Stimulated activated CD4-positive, alpha-beta T cell treated with anti-CD3 and anti-CD28 coated beads, TNF-alpha, amount 100 ng/mL, for 1 hour (primary cell): ENCODE measurements around the gene ATG13.

Experiments used
- DNase-seq, 3 donors: peaks; one replicate each; pipeline ENCODE4 v3.0.0-alpha.2; 2020; ENCODE audit warnings: low read depth in 3 of 3, low spot score in 1 of 3

Gene ATG13

DNA sequence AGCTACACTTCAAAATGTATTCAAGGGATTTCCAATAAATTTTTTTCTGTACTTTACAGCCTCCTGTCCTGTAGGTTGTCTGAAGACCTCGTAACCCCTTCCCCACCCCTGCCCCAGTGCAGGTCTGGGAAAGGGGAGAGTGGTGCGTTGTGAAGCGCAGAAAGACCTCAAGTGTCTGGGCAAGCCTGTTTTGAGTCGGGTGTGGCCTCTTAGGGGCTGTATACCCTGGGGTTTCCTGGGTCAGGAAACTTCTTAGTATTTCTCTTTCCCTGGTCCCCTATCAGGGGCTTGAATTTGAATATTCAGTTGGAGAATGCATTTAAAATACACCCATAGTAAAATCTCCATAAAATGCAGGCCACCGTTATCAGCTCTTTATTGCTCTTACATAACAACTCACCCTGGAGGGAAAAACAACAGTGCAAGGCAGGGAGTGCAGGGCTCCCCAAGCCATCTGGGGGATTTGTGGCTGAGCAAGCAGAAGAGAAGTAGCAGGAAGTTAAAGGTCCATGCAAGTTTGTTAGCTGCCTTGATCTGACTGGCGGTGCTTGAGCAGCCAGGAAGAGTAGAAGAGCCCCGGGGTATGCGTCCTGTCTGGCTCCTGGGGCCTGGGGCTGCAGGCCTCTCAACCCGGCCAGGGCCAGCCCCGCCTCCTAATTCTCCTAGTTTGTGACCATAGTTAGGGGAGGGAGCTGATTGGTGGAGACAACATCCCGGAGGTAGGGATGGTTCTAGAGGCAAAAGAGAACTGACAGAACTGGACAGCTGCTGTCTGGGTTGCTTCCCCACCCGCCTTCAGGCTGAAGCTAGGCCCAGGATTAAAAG lies 57.3 kb downstream of the ATG13 start:
- no peak for DNase-seq

DNA sequence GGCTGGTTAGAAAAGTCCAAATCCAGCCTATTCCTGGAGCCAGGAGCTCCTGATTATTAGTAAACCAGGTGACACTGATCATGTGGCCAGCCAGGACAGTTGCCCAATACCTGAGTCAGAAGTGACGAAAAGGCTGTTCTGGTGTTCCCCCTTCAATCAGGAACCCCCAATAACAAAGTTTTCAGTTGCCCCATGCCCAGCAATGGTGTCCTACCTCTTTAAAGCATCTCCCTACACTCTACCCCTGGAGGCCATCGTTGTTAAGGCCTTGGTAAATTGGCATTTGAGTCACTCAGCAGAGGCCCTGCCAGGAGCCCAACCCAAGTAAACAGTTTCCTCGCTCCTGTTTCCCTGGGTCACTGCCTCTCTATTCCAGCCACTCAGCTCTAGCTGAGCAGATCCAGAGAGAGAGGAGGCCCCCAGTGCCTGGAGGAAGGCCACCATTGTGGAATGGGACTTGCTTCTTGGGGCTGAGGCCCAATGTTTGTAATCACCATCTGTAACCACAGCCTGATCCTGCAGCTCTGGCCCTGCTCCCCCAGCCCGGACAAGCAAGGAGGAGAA lies 58.0 kb downstream of the ATG13 start:
- no peak for DNase-seq

DNA sequence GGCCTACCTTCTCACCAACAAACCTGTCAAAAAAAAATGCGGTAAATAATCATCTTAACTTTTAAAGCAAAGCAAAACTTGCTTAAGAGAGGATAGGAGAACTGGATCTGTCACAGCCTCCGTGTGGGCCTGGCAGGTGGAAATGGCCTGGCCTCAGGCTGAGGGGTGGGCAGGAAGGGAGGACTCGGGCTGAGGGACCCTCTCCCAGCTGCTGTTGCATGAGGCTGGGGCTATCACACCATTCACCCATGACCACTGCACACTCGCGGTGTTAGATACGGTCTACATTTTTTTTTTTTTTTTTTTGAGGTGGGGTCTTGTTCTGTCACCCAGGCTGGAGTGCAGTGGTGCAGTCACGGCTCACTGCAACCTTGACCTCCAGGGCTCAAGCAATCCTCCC lies 58.6 kb downstream of the ATG13 start:
- no peak for DNase-seq

DNA sequence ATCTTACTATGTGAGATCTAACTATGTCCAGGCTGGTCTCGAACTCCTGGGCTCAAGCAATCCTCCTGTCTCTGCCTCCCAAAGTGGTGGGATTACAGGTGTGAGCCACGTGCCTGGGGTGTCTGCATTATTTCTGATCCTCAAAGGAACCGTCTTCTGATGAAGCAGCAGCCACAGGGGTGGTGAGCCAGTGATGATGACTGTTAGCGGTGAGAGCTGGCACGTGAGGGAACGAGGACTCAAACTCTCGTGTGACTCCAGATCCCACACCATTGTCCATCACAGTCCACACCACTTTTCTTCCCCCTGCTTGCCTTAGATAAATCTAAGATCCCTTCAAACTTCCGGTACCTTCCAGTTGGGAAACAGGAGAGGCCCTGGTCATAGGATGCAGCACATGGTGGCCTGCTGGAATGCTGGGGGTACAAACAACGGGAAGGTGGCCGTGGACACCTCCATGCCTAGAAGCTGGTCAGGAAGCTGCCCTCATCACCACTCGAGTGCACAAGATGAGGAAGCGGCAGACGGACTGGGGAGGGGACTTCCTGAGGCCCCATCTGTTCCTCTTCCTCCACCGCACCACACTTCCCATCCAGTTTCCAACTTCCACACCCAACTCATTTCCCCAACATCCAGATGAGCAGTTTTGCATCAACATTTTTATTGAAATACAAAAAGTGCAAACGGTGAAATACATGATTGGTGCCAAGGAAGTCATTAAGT lies 59.2 kb downstream of the ATG13 start:
- DNase-seq = no peak

DNA sequence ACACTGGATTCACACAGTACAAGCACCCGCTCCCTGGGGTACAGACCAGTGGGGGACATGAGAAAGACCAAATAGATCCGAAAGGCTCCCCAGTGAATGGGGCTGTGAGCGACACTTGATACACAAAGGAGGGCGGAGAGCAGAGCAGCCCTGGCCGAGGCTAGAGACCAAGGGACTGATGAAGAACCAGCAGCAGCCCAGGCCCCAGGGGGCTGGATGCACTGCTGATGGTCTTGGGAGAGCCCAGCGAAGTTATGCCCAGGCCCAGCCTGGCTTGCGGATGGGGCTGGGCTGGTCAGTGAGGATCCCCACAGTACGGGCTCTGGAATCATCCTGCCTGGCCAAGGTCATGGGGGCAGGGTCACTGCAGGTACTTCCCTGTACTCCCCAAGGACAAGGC lies 59.8 kb downstream of the ATG13 start:
- no peak for DNase-seq

DNA sequence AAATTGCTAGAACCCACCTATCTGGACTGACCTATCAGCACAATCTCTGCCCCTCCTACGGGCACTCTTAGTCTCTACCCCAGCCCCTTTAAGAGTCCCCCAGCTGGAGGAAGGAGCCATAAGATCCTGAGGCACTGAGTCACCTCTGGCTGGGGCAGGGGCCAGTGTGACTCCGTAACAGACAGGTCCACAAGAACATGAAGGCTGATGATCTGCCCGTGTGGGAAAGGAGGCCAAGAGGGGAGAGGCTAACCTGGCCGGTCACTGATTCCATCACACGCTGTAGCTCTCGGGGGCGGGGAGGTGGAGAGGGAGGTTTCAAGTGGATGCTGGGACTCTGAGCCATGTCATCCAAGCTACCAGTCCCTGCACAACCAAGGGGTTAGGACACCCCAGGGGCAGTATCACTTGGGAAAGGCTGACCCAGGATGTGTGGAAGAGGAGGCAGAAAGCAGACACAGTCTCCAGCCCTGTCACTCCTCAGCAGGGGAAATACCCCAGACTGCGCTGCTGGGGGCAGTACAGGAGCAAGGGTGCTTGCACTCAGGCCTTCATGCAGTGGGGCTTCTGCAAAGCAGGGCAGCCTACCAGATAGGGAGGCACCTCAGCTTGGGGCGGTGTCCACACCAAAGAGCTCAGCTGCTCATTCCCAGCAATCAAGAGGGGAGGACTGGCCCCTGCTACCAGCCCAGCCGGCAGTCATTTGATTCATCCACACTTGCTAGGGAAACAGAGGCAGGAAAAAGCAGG lies 60.8 kb downstream of the ATG13 start:
- DNase-seq = no peak

DNA sequence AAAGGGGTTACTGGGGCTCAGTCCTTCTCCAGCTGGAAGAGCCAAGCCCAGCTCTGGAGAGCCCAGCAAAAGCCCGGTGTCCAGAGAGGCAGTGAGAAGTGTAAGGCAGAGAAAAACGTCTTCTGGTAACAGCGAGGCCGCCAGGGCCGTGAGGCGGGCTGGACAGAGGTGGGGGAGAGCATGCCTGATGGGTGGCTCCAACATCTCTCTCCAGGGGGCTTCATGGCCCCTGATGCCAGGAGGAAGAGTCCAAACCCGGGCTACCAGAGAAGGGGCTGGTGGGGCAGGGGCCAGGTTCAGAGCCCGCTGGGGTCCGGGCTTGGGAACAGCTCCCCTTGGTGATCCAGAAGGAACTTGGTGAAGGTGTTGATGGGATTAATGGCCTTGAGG lies 61.4 kb downstream of the ATG13 start:
- no peak for DNase-seq

DNA sequence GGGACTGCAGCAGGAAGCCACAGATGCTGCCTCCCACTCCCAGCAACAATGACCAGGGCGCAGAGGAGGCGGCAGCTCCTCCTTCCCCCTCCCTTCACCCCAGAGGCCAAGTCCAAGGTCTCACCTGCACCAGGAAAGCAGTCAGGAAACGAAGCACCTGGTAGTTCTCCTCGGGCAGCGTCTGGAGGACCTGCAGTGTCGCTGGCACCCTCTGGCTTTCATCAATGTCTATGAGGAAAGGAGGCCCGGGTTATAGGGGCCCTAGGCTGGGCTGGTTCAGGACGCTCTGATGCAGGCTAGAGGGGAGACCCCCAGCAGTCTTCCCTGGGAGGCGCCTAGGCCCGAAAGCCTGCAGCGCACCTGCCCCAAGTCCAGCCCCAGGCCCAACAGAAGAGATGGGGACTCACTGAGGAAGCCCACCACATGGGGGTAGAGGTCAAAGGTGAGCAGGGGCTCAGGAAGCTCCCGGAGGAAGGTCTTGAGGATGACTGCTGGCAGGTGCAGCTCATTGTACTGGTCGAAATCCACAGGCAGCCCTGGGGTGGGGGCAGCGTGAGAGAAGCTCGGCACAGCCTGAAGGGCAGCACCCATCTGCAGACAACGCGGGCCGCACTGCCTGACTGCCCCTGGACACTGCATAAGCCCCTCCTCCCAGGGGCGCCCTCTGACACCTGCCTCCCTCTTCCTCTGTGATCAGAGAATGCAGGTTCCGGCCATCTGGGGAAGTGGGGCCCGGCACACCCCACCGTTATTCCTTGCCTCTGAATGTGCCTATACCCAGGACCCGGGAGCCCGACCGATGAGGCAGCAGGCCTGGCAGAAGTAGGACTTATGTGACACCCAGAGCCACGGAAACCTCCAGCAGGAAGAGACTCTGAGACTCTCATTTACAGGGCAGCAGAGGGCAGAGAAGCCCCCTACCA lies 62.1 kb downstream of the ATG13 start:
- no peak for DNase-seq

DNA sequence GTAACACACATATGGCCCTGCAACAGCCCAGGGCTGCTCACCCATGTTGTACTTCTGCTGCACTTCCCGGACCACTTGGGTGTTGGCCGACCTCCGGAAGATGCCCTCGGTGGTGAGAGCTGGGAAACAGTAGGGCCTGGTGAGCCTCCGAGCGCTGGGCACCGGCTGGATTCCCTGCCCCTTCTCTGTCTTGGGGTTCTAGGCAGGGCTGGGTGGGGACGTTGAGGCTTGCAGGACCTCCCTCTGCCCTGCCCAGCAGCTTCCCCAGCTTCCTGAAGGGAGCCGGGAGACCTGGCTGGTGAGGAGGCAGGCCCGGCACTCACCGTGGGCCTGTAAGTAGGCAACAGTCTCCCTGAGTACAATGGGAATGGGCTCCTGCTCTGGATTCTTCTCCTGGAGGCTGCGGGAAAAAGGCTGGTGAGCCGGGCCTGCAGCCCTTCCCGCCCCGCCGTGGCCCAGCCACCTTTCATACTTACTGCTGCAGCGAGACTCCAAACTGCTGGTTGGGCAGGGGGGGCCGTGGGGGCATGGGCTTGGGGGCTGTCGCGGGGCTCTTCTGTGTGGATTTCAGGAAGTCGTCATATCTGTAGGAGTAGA lies 62.9 kb downstream of the ATG13 start:
- DNase-seq = no peak

DNA sequence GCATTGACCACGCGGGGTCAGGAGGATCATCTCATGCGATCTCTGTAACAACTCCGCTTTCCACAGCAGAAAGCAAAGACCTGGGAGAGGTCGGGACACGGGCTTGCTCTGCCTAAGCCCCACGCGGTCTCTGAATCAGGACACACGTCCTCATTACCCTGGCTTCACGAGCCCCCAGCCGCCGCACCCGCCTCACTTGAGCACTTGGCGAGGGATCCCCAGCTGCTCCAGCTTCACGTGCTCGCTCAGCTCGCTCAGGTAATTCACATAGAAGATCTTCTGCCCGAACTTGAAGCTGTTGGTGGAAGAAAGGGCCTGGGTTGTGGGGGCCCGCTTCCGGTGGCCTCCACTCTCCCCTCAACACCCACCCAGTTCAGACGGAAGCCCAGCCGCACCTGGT lies 63.5 kb downstream of the ATG13 start:
- DNase-seq = no peak

DNA sequence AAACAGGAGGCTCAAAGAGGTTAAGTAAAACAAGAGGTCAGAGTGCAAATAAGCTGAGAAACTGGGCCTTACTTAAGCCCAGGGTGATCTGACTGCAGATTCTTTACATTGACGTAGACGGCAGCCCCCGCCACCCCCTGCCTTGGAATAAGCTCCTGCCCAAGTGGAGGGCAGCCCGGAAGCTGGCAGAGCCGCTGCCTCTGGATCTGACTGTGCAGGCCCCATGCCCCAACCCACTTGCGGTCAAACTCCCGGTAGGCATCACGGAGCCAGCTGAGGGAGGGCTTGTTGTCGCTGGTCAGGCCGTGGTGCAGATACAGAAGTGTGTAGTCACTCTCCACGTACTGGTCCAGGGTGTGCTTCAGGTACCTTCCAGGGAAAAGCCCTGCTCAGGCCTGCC lies 64.5 kb downstream of the ATG13 start:
- no peak for DNase-seq

DNA sequence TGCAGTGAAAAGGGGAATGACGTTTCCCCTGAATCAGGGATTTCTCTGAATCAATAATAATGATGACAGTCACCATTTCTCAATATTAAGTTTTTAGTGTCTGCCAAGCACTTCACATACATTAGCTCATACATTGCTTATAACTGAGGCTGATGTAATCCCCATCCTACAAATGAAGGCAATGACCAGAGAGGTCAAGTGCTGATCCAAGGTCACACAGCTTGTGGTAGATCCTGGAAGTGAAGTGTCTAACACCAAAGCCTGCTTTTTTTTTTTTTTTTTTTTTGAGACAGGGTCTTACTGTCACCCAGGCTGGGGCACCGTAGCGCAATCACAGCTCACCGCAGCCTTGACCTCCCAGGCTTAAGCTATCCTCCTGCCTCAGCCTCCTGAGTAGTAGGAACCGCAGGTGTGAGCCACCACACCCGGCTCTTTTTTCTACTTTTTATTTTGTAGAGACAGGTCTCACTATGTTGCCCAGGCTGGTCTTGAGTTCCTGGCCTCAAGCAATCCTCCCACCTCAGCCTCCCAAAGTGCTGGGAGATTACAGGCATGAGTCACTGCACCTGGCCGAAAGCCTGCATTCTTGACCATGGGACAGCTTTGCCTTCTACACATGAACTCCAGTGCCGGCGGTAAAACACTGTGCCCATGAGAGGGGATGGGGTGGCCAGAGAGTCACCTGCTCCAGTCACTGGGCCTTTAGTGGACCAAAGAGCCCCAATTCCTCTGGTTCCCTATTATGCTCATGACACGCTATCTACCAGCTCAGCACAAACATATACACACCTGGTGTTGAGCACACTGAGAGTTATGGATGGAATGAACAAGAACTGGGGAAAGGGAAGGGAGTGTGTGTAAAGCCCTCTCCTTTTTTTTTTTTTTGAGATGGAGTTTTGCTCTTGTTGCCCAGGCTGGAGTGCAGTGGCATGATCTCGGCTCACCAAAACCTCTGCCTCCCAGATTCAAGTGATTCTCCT lies 65.7 kb downstream of the ATG13 start:
- no peak for DNase-seq

DNA sequence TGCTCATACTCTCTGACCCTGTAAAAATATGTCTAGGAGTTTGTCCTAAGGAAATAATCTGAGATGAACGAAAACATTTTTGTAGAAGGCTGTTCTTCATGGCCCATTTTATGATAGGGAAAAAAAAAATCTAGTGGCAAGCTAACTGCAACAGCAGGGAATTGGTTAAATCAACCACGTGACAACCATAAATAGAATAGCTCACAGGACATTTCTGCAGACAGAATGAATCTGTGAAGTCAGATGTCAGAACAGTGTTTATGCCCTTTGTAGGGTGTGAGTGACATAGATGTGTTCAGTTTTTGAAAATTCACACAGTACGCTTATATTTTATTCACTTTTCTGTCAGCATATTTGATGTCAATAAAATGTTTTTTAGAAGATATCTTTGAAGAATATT lies 67.0 kb downstream of the ATG13 start:
- DNase-seq = no peak

DNA sequence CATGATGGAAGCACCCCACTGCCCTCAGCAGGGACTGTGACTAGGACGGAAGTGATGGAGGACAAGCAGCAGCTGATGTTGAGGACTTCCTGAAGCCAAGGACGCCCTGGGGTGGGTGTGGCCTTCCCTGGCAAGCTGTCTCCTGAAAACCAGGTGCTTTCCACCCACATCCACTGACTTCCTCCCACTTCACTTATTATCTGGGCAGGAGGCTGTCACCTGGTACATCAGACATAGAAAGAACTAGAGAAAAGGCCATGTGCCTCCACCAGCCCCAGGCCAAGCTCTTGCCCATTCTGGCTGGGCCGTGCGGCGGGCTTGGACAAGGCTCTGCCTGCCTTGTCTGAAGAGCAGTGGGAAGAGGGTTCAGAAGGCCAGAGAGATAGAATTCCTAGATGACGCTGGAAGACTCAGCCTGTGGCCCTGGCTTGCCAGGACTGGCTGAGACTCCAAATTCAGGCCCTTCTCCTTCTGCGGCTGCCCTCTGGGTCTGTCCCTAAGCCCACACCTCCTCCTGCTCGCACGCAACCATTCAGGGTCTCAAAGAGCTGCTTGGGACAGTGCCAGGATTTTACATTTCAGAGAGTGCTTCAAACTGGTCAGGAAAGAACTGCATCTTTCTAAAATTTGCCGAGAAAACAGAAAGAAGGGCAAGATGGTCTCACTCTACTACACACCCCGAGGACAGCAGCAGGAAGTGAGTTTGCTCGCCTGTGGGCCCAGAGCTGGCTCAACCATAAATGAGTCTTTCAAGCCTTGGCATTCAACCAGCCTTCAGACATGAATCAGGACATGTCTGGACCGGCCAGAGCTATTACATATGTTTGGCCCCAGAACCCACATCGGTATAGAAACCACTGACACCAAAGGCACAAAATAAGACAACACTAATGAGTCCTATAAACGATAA lies 69.8 kb downstream of the ATG13 start:
- no peak for DNase-seq

DNA sequence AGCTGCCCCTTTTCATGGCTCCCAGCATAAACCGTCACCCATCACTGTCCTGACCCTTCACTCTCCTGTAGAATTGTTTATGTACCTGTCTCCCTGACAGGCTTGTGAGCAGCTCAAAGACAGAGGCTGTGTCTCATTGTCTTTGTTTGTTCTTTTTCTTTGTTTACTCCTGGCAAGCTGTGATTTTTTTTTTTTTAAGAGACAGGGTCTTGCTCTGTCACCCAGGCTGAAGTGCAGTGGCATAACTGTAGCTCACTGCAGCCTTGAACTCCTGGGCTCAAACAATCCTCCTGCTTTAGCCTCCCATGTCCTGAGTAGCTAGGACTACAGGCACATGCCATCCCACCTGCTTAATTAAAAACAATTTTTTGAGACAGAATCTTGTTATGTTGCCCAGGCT lies 73.3 kb downstream of the ATG13 start:
- DNase-seq = no peak

DNA sequence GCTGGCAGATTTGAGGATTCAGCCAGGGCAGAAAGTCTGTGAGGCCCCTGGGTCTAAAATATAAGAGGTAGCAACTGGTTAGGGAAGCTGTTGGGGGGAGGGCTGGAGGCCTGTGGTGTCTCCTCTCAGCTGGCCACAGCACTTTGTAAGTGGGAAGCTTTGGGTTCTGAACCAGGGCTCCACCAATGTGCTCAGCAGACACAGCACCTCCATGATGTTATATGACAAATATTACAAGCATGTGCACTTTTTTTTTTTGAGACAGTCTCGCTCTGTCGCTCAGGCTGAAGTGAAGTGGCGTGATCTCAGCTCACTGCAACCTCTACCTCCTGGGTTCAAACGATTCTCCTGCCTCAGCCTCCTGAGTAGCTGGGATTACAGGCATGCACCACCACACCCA lies 75.1 kb downstream of the ATG13 start:
- DNase-seq = no peak

DNA sequence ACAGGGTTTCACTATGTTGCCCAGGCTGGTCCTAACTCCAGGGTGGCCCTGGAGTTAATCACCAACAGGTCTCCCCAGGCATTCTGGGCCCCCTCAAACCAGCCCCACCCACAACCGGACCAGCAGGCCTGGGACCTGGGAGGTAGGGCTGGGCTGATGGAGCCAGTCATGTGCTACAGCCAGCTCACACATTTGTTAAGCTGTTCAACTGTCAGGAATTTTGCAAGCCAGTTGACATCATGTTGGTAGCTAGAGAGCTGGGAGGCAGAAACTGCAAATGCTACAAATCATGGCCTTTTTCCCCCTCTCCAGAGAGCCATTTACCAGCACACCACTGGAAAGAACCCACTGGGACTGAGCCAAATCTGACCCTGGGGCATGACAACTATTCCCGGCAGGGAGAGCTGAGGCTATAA lies 76.3 kb downstream of the ATG13 start:
- no peak for DNase-seq

DNA sequence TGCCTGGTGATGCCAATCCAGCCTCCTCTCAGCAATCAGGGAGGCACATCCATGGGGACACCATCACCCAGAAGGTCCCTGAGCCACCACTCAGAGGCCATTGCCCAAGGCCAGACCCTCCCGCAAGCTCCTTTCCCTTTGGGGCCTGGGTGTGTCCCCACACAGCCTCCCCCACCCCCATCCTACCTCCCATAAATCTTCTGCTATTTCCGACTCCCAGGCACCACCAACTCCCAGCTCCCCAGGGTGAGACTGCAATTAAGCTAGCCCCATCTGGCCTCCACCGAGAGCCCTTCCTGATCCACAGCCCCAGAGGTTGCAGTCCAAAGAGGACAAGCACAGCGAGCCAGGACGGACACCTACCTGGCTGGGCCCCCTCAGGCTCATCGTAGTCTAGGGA lies 76.7 kb downstream of the ATG13 start:
- no peak for DNase-seq
